ENCODE results near the gene DOCK4.

Gene DOCK4

DNA sequence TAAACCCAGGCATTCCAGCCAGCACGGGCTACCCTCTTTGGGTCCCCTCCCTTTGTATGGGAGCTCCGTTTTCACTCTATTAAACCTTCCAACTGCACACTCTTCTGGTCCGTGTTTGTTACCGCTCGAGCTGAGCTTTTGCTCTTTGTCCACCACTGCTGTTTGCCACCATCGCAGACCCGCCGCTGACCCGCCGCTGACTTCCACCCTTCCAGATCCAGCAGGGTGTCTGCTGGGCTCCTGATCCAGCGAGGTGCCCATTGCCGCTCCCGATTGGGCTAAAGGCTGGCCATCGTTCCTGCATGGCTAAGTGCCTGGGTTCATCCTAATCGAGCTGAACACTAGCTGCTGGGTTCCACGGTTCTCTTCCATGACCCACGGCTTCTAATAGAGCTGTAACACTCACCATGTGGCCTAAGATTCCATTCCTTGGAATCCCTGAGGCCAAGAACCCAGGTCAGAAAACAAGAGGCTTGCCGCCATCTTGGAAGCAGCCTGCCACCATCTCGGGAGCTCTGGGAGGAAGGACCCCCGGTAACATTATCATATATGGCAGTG, 14.8 kb upstream of the DOCK4 start:
- no peak for DNase-seq (ENCODE audit: low read depth)
- no peak overlapping the region for H3K4me3 ChIP-seq (ENCODE audit: low read depth, low read length)

DNA sequence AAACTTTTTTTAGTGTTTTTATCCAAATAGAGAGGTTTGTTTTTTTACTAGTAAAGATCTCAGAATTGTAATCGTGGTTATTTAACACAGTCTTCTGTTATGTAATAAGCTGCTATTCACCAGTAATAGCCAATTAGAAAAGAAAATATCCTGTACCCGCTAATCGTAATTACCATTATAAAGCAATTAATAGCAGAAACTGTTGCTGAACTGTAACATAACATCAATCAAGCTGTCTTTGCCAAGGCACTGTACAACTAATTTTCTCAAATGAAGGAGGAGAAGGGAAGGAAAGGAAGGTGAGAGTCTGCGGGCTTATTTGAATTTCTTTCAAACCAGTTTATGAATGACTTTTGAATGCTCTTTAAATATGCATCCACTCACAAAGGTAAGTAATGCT, 9.6 kb upstream of the DOCK4 start:
- no peak for DNase-seq (ENCODE audit: low read depth)
- no peak overlapping the region for H3K4me3 ChIP-seq (ENCODE audit: low read depth, low read length)

DNA sequence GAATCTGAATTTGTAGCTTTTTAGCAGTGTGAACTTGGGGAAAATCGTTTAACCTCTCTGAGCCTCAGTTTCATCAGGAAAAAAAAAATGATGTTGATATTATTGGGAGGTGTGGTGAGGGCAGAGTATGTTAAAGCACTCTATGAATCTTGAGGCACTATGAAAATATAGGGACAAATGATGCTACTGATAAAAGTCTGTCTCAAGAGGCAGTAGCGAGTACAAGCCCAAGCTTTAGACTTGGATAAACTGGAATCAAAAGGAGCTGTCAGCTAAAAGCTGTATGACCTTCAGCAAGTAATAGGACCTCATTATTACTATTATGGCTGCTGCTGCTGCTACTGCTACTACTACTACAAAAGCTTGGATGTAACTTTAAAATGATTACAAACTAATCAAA, 8.7 kb upstream of the DOCK4 start:
- no peak for DNase-seq (ENCODE audit: low read depth)
- H3K4me3 ChIP-seq (ENCODE audit: low read depth, low read length), result no peak overlapping the region

DNA sequence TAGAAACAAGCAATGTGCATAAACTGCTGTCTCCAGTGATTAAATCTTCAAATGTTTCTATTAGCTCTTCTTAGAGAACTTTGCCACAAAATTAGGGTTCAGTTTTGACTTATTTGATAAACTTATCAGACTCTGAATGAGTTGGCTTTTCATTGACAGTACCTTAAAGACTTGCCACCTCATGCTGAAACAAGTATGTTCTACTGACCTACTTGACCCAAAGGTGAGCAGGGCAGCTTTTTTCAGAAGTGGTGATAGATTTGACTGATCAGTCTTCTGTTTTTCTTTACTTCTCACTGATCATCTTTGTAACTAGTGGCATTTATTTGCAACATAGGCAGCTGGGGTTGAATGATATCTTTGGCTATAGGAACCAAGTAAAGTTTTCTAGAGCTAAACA, 8.1 kb upstream of the DOCK4 start:
- no peak for DNase-seq (ENCODE audit: low read depth)
- H3K4me3 ChIP-seq (ENCODE audit: low read depth, low read length), result no peak overlapping the region

DNA sequence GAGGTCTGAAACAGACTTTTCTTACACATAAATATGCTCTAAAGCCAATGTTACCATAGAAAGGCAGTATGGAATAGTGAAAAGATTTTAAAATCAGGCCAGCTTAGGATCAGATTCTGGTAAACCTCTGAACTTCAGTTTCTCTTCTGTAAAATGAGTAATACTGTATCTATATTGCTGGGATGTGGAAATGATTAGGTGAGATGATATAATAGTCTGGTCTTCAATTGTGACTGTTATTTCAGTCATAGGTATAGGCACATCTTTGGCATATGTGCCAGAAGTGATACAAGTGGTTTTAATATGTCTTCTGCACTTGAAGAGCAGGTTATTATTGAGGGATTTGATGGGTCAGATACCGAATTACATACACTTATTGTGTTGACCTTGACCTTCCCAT, 7.5 kb upstream of the DOCK4 start:
- no peak for DNase-seq (ENCODE audit: low read depth)

DNA sequence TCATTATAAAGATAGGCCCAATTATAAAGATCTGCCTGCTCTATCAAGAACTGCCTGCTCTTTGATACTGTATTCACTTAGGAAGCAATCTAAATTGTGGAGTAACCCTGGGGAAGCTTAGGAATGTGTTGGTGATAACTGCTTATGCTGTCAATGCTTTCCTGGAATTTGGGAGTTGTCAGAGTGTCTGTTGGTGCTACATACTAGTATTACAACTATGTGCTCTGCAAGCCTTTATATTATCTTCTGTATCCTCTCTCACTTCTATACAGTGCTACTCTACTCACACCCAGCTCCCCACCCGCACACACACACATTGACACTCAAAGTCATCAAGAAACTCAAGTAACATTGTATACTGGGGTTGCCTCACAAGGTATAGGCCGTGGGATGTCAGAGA, 6.4 kb upstream of the DOCK4 start:
- DNase-seq (ENCODE audit: low read depth), result no peak

More for the DNA sequence above, 7.5 kb upstream of the DOCK4 start:
- no peak overlapping the region for H3K4me3 ChIP-seq (ENCODE audit: low read depth, low read length)

DNA sequence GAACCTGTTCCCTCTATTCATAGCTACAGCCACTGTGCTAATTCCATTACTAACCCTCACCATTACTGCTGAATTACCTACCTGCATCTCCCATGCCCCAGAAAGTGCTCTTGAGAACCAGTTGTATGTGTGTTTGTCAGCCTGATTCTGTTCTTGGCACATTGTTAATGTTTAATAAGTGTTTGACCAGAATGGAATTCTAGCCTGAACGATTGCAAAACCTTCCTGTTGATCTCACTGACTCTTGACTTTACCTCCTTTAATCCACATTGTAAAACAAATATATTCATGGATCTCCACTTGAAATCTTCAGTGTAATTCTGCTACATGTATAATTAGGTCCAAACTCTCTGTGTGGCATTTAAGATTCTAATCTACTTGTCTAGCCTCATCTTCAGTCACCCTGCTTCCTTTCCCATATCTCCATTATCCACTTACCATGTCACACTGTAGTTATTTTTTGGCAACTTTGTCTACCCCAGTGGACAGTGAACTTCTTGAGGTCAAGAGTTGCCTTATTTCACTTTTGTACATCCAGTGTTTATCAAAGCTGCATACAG, 5.2 kb upstream of the DOCK4 start:
- DNase-seq (ENCODE audit: low read depth), result peak; percentile 31
- H3K4me3 ChIP-seq (ENCODE audit: low read depth, low read length), result no peak overlapping the region

More for the DNA sequence above, 6.4 kb upstream of the DOCK4 start:
- no peak overlapping the region for H3K4me3 ChIP-seq (ENCODE audit: low read depth, low read length)

DNA sequence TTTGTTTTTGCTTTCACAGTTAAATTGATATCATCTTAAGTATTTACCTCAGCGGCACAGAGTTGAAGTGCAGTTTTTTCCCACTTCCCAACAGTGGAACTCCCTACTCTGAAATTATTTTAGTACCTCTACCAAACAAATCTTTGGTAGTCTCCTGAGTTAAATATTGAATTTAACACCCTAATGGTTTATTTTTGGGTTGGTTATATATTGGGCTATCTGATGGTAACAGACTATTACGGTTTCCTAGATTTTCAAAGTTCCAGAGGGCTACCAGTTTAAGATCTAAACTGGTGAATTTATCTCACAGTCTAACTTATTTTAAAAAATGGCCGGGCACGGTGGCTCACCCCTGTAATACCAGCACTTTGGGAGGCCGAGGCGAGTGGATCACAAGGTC, 1.6 kb upstream of the DOCK4 start:
- H3K4me3 ChIP-seq (ENCODE audit: low read depth, low read length), result no peak overlapping the region
- no peak for DNase-seq (ENCODE audit: low read depth)

DNA sequence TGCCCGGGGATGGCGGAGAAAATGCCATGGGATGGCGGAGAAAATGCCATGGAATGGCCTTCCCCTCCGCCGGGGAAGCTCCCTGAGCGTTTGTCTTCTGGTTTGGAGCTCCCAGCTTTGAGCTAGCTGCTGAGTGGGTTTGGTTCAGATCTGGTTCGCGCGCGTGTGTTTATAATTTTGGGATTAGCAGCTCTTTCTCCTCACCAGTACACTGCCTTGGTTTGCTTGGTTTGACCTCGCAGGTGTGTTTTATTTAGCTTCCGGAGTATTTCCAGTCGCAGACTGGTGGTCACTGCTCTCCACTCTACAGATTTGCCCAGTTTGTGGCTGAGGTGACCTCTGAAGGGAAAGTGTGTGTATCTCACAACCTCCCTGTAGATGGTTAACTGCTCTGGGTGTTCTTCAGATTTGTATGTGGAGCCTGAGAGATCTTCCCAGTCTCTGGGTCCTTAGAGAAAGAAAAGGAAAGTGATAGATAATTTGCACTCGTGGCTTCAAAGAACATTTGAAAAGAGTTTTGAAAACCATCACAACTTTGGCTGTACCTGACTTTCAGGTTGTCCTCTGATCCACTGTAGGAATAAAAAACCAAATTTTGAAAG, 893 bp upstream of the DOCK4 start:
- peak overlapping the region; percentile 97 for H3K4me3 ChIP-seq (ENCODE audit: low read depth, low read length)
- no peak for DNase-seq (ENCODE audit: low read depth)

DNA sequence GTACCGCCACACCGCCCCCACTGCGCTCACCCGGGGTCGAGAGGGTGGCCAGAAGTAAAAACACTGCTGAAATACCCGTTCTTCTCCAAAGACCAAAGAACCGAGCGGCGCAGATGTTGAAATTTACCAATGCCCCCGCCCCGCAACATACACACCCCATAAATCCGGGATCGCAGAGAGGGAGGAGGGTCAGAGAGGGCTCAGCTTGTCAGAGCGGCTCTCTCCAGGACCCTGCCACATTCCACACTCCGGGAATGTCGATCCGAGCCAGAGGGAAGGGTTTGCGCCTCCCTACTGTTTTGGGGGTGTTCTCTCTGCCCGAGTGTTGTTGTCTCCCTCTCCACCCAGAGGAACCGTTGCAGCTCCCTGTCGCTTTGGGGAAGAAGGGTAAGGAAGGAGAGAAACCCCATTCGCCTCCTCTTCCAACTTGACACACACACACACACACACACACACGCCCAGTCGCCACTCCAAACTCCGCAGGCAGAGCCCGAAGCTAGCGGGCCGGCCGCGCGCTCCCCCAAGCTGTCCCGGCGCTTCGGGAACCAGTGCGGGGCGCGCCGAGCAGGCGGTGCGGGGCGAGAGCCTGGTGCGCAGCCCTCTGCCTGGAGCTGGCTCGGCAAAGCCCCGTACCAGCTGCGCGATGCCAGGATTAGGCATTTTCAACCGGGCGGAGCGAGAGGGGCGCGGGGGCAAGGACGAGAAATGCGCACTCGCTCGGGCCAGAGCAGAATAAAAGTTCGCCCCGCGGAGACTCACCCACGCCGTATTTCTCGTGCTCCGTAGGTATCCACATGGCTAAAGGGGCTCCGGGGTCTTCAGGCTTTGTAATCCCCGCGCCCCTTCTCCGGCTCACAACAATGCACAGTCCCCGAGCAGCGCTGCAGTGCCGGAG, 609 bp downstream of the DOCK4 start:
- H3K4me3 ChIP-seq (ENCODE audit: low read depth, low read length), result peak overlapping the region; percentile 97
- peak; percentile 39 for DNase-seq (ENCODE audit: low read depth)

DNA sequence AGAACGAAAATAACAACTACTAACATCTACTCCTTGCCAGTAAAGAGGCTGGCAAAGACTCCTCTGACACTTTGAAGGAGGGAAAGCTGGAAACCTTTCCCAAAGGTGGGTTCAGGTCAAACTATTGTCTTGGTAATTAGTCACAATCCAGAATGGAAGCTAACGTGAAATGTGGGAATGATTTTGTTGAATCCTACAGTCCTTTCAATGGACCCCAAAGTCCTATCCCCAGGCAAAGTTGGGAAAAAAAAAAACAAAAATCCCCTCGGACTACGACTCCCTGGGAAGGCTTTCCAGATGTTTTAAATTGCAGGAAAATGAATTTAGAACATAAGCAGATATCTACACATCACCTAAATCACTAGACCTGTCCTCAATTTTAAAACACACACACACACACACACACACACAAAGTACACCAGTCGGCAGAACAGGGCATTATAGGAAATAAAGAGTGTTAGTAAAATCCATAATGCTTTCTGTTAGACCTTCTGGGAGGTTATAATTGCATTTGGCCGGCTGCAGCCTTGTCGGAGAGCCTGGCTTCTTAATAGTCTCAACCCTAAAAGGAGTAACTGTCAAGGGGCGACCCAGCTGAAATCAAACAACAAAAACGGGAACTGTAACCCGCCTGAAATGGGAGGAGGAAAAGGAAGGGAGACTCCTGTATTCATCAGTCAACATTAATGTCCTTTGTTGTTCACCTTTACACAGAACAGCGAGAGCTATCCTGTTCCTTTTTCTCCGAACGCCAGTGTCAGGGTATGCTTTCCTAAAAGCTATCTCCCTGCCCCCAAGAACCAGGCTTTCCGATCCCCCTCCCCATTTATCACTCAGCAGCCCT, 1.5 kb downstream of the DOCK4 start:
- H3K4me3 ChIP-seq (ENCODE audit: low read depth, low read length), result peak overlapping the region; percentile 97
- no peak for DNase-seq (ENCODE audit: low read depth)

DNA sequence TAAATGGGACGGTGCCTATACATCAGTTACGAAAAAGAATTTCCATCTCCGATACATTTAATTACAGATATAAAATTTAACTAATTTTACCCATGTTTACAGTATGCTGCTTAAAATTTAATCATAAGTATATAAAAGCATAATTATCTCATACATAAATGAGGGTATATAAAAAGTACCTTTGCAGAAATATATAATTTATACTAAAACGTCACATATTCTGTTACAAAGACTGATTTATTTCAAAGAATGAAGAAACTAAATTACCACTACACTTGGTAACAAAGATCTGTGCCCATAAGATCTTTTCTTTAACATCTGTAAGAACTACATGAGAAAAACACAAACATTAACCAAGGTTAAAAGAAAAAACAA, 2.8 kb downstream of the DOCK4 start:
- no peak for DNase-seq (ENCODE audit: low read depth)
- no peak overlapping the region for H3K4me3 ChIP-seq (ENCODE audit: low read depth, low read length)

DNA sequence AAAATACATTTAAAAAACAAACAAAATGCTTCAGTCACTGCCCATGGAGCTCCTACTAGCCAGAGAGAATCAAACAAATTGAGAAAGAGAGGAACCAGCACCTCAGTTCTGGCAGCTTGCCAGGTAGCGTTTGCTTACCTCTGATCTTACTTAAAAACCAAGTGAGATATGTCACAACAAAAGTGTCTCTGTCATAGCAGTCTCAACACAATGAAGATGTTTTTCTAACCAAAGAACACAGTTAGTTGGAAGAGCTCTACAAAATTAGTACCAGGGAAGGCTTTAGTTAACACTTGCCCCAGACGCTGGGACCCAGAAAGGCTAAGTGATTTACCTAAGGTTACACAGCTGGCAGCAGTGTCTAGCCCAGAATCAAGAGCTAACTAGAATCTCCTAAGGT, 3.4 kb downstream of the DOCK4 start:
- no peak overlapping the region for H3K4me3 ChIP-seq (ENCODE audit: low read depth, low read length)
- no peak for DNase-seq (ENCODE audit: low read depth)

DNA sequence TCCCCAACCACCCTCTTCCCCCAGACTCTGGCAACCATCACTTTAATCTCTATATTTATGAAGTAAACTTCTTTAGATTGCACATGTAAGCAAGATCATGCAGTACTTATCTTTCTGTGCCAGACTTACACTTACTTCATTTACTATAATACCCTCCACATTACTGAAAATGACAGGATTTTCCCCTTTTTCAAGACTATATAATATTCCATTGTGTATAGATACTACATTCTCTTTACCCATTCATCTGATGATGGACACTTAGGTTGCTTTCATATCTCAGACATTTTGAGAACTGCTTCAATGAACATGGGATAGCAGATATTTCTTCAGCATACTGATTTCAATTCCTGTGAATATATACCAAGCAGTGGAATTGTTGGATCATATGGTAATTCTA, 4.4 kb downstream of the DOCK4 start:
- DNase-seq (ENCODE audit: low read depth), result no peak
- no peak overlapping the region for H3K4me3 ChIP-seq (ENCODE audit: low read depth, low read length)

DNA sequence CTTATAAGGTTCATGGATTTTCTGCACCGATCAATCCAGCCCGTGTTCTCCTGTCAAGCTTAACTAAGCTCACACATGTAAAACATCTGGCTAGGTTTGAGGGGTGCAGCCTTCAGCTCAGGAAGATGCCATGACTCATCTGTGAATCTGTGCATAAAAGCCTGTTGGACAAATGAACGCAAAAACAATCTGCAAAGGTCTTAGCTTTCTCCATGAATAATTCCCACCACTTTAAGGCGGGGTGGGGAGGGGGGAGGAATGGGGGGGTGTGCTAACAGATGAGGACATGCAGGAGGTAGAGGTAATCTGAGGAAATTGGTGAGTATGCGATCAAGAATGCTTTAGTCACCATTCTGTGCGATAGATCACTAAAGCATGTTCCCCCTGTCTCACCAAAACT, 4.8 kb downstream of the DOCK4 start:
- peak; percentile 75 for DNase-seq (ENCODE audit: low read depth)
- no peak overlapping the region for H3K4me3 ChIP-seq (ENCODE audit: low read depth, low read length)

DNA sequence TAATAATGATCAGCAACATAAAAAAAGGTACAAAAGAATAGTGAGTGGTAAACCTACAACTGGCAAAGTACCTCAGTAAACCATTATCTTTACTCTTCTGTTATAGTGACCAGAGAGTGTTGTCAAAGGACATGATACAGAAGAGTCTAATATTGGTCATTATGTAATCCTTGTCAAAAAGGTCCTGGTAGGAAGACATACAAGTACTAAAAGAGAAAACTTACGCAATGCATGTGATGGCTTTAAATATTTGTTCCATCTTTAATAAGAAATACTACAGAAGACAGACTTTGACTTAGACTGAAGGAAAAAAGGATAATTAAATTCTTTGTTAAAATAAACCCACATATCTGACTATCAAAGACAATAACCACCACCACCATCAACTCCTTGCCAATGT, 6.5 kb downstream of the DOCK4 start:
- H3K4me3 ChIP-seq (ENCODE audit: low read depth, low read length), result no peak overlapping the region
- DNase-seq (ENCODE audit: low read depth), result no peak

DNA sequence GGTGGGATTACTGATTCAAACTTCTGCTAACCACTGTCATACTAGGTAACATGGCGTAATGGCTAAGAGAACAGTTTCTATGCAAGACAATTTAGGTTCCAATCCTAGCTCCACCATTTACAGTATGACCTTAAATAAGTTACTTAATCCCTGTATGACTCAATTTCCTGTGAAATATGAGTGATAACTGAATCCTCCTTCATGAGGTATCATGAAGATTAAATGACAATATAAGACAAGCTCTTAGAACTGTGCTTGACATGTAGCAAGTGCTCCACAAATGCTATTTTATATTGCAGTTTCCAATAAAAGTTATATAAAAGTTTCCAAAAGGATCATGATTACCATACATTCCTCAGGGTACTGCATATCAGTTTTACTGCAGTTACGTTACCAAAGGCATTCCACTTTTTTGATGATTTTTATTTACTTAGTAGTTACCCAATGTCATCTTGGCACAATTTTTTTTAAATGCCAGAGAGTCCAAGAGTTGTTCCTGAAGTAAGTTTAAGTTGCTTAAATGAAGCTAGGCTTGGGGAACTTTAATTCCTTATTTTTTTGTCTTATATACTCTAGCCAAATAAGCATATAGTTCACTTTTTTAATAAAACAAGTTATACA, 7.1 kb downstream of the DOCK4 start:
- H3K4me3 ChIP-seq (ENCODE audit: low read depth, low read length), result no peak overlapping the region
- no peak for DNase-seq (ENCODE audit: low read depth)

DNA sequence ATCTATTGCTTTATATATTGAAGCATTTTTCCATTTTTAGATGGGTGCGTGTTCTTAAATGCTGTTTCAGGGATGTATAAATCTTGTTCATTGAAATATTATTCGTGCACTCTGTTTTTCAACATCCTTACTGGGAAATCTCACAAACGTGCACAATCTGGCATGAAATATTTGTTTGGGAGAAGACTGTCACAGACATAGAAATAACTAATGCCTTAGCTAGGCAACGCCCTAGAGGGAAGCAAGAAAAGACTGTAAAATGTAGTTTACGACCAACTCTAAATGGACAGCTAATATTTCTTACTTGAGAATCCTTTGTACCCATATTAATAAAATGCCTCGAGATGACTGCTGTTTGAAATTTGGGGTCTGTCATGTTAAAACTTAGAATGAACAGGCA, 8.9 kb downstream of the DOCK4 start:
- H3K4me3 ChIP-seq (ENCODE audit: low read depth, low read length), result no peak overlapping the region
- no peak for DNase-seq (ENCODE audit: low read depth)

DNA sequence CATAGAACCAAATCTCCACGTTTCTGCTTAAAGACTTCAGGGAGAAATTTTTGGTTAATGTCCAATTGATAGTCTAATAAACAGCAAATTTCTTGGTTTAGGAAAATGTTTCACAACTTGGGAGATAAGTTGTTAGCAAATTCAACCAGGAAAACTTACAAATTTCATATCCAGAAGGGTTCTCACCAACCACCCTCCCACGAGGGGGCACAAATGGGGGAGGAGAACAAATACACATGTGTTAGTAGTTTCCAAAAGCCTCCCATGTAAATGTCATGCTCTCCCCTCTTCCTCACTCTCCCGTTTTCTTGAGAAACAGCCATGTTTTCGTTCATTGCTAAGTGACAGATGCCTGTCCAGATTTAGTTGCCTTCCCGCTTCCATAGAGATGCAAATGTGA, 10.5 kb downstream of the DOCK4 start:
- no peak for DNase-seq (ENCODE audit: low read depth)
- no peak overlapping the region for H3K4me3 ChIP-seq (ENCODE audit: low read depth, low read length)
